Activated CD4-positive, alpha-beta T cell treated with anti-CD3 and anti-CD28 coated beads for 48 hours (primary cell): ENCODE data around the gene NCKIPSD.

Source experiments
- DNase-seq: peaks from one replicate; pipeline ENCODE4 v3.0.0-alpha.2; 2020

NCKIPSD gene

DNA sequence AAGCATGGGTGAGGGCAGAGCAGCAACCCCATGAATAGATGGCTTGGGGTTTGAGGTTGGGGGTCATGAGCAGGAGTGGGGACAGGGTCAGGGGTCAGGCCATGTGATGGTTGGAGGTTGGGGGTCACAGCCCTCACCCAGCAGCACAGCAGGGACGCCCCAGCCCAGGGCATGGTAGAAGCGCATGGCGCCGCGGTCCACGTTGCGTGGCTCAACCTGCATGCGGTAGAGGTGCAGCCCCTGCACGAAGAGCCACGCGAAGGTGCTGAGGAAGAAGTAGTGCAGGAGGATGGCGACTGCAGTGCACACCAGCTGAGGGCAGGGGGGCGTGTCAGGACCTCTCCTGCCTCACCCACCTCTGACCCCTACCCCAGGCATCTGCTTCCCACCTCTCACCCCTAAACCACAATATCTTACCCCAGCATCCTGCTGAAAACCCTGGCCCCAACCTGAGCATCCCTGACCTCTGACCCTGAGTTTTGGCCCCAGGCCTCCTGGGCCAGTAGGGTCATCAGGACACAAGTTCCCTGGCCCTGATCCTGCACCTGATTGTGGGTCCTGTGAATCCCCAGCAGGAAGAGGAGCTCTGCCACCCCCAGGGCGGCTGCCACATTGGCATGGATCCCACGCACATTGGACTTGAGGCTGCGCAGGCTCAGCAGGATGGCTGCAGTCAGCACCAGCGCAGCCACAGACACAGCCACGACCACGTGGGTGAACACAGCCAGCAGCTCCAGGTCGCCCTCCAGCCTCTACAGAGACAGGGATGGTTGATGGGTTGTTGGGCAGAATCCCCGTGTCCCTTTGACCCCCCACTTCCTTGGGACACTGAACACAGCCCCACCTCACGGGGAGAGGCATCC is 40.6 kb downstream of the NCKIPSD start:
- DNase-seq, result no peak

- no peak for DNase-seq
Observed at GRCh38 chr3:48642605-48643004, 43.1 kb downstream of the NCKIPSD start.

DNA sequence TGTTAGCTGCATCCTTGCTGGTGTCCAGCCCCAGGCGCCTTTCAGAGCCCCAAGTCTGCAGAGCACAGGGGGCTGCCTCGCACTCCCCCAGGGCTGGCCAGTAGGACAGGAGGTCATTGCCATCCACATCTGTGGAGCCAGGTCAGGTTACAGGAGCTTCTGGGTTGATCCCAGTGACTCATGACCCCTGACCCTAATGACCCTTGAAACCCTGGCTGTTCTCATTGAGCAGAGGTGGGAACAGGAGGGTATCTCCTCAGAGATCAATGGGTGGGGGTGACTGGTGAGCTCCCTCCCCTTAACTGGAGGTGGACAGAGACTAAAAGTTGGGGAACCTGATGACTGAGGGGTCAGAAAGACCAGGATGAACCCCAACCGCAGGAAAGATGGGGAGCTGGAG is 44.3 kb downstream of the NCKIPSD start:
- DNase-seq, result no peak

DNA sequence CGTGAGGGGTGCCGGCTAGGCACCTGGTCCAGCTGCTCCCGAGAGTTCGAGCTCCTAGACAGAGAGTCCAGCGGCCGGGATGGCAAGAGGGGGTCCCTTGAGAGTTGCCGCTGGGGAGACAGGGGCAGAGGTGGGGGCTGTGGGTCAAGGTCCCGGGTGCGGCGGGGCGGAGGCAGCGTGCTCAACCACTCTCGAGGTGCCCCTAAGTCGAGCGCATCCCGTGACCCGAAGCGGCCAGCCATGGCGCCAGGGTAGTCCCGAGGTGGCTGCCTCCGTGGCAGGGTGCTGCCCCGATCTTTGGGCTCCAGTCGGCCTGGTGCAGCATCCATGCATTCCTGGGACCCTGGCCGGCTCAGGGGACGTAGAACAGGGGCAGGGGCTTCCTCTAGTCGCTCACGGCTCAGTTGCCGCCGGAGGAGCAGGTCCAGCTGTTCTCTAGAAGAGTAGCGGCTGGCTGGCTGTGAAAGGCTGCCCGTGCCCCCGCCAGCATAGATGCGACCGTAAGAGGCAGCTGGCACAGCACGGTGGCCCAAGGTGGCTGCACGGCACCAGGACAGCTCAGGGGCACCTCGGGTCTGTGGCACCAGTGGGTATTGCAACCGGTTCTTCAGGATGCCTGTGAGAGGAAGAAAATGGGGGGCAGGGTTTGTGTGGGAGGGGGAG is 45.6 kb downstream of the NCKIPSD start:
- DNase-seq, result no peak

DNA sequence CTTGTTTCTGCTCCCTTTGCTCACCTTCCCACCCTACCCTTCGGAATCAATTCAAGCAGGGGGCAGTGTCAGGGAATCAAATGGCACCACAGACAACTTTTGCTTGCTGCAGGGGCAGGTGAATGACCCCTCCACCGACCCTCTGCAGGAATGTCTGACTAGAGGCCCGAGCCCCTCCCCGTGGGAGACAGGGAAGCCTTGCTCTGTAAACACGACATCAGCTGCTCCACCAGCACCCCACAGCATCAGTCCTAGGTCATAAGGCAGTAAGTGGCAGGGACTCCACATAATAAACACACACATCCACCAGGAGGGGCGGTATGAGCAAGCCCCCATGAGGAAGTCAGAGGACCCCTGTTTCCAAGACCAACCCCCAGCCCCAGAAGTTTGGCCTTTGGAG is 48.4 kb downstream of the NCKIPSD start:
- no peak for DNase-seq

DNA sequence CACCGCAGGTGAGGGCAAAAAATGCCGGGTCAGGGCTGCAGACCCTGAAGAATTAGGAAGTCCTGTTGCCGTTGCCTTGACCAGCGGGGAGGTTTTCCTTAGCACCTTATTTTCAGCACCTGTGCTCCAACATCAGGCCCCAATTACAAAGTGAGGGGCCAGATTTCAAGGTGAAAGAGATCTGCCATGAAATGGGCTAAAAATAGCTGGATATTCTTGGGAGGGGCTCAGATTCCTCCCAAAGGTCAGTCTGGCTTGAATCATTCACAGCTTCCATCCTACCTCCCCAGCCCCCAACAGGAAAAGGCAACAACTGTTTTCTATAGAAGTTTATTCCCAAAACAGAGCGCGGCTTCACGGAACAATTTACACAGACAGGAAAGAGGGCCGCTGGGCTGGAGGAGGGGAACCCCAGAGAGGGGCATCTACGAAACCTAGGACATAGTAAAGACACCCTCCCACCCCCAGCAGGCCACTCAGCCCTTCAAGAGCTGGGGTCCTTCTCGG is 49.5 kb downstream of the NCKIPSD start:
- no peak for DNase-seq

DNA sequence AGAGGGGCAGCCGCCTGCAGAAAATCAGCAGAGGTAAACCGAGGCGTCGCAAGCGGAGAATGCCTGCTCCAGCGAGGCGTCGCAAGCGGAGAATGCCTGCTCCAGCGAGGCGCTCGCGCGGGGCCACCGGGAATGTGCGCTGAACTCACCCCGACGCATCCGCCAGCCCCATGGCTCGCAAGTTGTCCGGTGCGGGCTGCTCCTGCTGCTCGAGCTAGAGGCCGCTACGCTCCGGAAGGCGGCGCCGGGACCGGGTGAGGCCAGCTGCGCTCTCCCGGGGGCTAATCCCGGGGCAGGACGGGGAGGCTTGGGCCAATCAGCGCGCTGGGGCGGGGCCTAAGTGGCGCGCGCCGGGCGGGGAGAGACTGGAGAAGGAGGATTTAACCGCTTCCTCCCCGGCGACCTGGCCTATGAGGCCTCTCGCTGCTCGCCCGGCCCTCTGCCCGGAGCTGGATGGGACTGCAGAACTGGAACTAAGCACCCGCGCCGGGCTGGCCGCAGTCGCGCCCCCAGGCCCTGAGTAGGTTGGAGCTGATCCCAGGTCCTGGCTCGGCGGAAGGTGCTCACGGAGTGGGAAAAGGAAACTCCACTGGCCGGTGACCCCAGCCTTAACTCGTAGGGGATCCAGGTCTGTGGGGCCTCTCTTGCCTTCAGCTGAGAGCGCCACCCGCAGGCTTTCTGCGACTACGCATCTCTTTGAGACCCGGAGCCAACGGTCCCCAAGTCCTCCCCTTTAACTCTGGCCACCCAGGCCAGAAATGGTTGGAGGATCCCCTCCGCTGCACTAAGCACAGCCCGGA is 50.3 kb downstream of the NCKIPSD start, which contains the start of gene SLC26A6:
TSS of gene SLC26A6 (minus strand) at position 240 of the 800 bp plus-strand sequence. CDS start at position 172, 68 bp downstream.
- peak; percentile 97 for DNase-seq

DNA sequence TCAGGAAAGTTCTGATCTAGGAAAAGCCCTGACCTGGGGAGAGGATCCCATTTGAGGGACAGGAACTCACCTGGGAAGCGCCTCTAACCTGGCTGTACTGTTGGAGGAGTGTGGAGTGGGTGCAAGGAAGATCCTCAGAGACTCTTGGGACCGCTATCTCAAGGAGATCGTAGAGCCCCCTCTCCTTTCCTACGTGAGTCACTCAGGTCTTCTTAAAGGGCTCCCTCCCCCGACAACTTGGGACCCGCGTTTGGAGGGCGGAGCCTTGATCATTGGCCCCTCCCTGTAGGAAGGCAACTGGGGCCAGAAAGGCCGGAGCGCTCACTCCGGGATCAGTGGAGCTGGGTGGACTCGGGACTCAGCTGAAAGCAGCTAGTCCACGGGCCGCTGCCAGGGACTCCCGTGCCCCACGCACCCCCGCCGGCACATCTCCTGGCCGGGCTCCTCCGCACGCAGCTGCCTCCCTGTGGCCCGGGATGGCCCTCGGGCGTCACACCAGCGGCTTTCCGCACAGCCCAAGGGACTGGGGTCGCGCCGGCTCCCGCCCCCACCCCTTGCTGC is 51.0 kb downstream of the NCKIPSD start:
- DNase-seq, result peak; percentile 72

DNA sequence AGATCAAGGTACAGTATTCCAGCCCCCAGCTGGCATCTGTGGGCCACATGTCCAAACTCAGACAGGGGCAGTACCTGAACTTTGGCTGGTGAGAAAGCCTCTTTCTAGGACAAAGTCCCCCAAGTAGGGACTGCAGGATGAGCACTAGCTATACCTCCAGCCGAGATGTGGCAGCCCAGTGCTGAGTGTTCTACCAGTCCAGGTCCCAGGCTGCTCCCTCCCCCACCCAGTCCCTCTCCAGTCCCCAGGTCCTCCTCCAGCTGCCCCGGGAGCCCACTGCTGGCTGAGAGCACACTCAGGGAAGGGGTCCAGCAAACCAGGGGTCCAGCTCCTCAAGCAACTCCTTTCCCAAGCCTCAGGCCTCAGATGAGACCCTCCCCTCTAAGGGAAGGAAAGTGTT is 52.0 kb downstream of the NCKIPSD start:
- no peak for DNase-seq

DNA sequence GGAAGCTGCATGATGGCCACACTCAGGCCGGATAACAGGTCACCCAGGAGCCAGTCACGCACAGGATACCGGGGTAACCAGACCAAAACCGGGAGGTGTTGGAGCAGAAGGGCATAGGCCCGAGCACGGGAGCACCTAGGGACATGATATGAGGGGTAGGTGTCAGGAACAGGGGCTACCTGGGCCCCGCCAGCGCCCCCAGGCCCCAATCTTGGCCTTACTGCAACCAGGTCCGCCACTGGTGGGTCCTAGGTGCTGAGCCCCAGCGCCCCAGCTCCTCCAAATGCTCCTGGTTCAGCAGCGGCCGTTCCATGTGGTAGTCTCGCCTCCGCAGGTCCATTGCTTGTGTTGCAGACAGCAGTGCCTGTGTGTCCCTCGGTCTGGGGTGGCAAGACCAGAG is 52.5 kb downstream of the NCKIPSD start:
- DNase-seq, result no peak

- DNase-seq, result no peak
Observed at GRCh38 chr3:48631516-48632448, 53.9 kb downstream of the NCKIPSD start.

GRCh38 chr3:48630833-48631232 is 54.9 kb downstream of the NCKIPSD start:
- DNase-seq, result no peak

GRCh38 chr3:48630407-48630806 is 55.3 kb downstream of the NCKIPSD start:
- no peak for DNase-seq

DNA sequence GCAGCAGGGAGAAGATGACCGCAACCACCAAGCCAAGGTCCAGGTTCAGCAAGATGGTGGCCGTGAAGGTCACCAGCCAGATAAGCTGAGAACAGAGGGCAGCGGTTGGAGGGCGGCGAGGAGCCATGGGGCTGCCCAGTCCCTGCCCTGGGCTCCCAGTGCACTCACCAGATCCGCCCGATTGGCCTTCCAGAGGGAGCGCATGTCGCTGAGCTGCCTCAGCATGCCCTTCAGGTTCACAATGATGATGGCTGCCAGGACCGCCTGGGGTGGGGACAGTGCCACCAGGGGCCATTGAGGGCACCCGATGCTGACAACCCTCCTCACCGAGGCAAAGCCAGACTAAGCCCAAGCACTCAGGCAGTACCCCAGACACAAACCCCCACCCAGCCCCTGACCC is 55.8 kb downstream of the NCKIPSD start:
- DNase-seq, result no peak

- DNase-seq, result no peak
Observed at GRCh38 chr3:48628277-48629017, 57.3 kb downstream of the NCKIPSD start.

- no peak for DNase-seq
Observed at GRCh38 chr3:48625600-48625999, 60.1 kb downstream of the NCKIPSD start.

- no peak for DNase-seq
Observed at GRCh38 chr3:48624767-48625166, 60.9 kb downstream of the NCKIPSD start.

- no peak for DNase-seq
Observed at GRCh38 chr3:48623851-48624547, 61.7 kb downstream of the NCKIPSD start.
